HepG2 (cell line): Measurements from ENCODE around the gene BATF2. TPM values are rescaled to one million over a fixed set of nuclear protein-coding genes. Genes with fewer than 3 reads are reported as not detected.

ENCODE experiments used
- FOXA3 ChIP-seq: IDR thresholded peaks from 2 replicates; pipeline ENCODE4 v1.6.1; 2016; ENCODE audit warnings: missing genetic modification reagents, missing compliant biosample characterization
- GTF3A ChIP-seq: sonication (generic); formaldehyde crosslinking; conservative IDR thresholded peaks from 2 replicates; pipeline ENCODE4 v1.4.0; 2020; ENCODE audit warnings: mild to moderate bottlenecking, missing genetic modification reagents
- KAT7 ChIP-seq: IDR thresholded peaks from 2 replicates; pipeline ENCODE4 v1.6.1; 2018; ENCODE audit warnings: borderline replicate concordance, missing compliant biosample characterization
- KDM5A ChIP-seq: fragments of 200-600 bp; sonication (generic); IDR thresholded peaks from 2 replicates; pipeline ENCODE4 v1.7.0; 2018; ENCODE audit warnings: antibody characterized with exemption, mild to moderate bottlenecking, low read length, borderline replicate concordance
- KLF13 ChIP-seq: sonication (generic); formaldehyde crosslinking; IDR thresholded peaks from 2 replicates; pipeline ENCODE4 v1.4.0; 2020; ENCODE audit warnings: mild to moderate bottlenecking, missing genetic modification reagents
- MAF1 ChIP-seq: sonication (generic); formaldehyde crosslinking; IDR thresholded peaks from 2 replicates; pipeline ENCODE4 v1.5.0; 2020; ENCODE audit warnings: missing genetic modification reagents, borderline replicate concordance
- MBD4 ChIP-seq: IDR thresholded peaks from 2 replicates; pipeline ENCODE4 v1.6.1; 2012; ENCODE audit warnings: low read length, inconsistent platforms, borderline replicate concordance
- NRL ChIP-seq: sonication (generic); formaldehyde crosslinking; IDR thresholded peaks from 2 replicates; pipeline ENCODE4 v1.5.0; 2020; ENCODE audit warnings: missing genetic modification reagents, mild to moderate bottlenecking, moderate library complexity, borderline replicate concordance
- PCBP1 ChIP-seq: fragments of 200-400 bp; formaldehyde crosslinking; IDR thresholded peaks from 2 replicates; pipeline ENCODE4 v1.6.1; 2017; ENCODE audit warnings: mild to moderate bottlenecking, low read depth, low read length, borderline replicate concordance
- SAP130 ChIP-seq: IDR thresholded peaks from 2 replicates; pipeline ENCODE4 v1.6.1; 2016; ENCODE audit warnings: low read depth
- SIN3B ChIP-seq: fragments of 150-350 bp; IDR thresholded peaks from 2 replicates; pipeline ENCODE4 v1.6.1; 2014; ENCODE audit warnings: low read length
- ZNF547 ChIP-seq: sonication (generic); formaldehyde crosslinking; IDR thresholded peaks from 2 replicates; pipeline ENCODE4 v1.5.1; 2020; ENCODE audit warnings: mild to moderate bottlenecking, missing genetic modification reagents
- ZNF850 ChIP-seq: sonication (generic); formaldehyde crosslinking; conservative IDR thresholded peaks from 2 replicates; pipeline ENCODE4 v1.9.0; 2021; ENCODE audit warnings: mild to moderate bottlenecking, missing genetic modification reagents
- polyA plus RNA-seq, 8 experiments: library from polyadenylated mRNA; depleted of rRNA in 3 of 8; stranded (reverse) in 7 of 8; unstranded in 1 of 8; fragments of >200 nt; fragmentation: Illumina TruSeq in 4 of 8; extraction: Trizol in 4 of 8; gene quantifications; 2 replicates each; pipeline versions ENCODE4 v1.2.1 to v1.2.3, GENCODE V29; 2011 to 2016; ENCODE audit warnings: low read depth in 4 of 8, missing spikeins in 1 of 8, mixed read lengths in 1 of 8; ENCODE audit not compliant: insufficient read depth in 1 of 8
- total RNA-seq, 5 experiments: library from RNA; depleted of rRNA; stranded (reverse); fragments of >200 nt; fragmentation: Illumina TruSeq; extraction: Trizol; gene quantifications; 2 replicates each; pipeline ENCODE4 v1.2.3, GENCODE V29; 2016; ENCODE audit warnings: low read depth in 1 of 5
- TF ChIP-seq, protein P1 (sequence below): IDR thresholded peaks from 2 replicates; pipeline ENCODE4 v1.6.1; 2016; ENCODE audit warnings: missing compliant biosample characterization, missing genetic modification reagents, borderline replicate concordance
- TF ChIP-seq, protein P2 (sequence below), 2 experiments: IDR thresholded peaks; 2 replicates each; pipeline ENCODE4 v1.6.1; 2011 to 2012; ENCODE audit warnings: low read length in 2 of 2, borderline replicate concordance in 1 of 2, low read depth in 1 of 2, mild to moderate bottlenecking in 1 of 2, moderate library complexity in 1 of 2
- TF ChIP-seq, protein P3 (sequence below): sonication (generic); formaldehyde crosslinking; IDR thresholded peaks from 2 replicates; pipeline ENCODE4 v1.5.1; 2020; ENCODE audit warnings: missing genetic modification reagents, mild to moderate bottlenecking, borderline replicate concordance
- TF ChIP-seq, protein P4 (sequence below), 2 experiments: sonication (generic) in 1 of 2; formaldehyde crosslinking in 1 of 2; IDR thresholded peaks; 2 replicates each; pipeline versions ENCODE4 v1.6.1 to v1.9.0; 2014 to 2022; ENCODE audit warnings: antibody characterized with exemption in 1 of 2, borderline replicate concordance in 1 of 2, inconsistent platforms in 1 of 2, low read depth in 1 of 2, missing genetic modification reagents in 1 of 2
- TF ChIP-seq, protein P5 (sequence below): sonication (generic); formaldehyde crosslinking; IDR thresholded peaks from 2 replicates; pipeline ENCODE4 v1.4.0; 2020; ENCODE audit warnings: missing genetic modification reagents; ENCODE audit errors: not compliant biosample characterization

Gene BATF2
- total and polyA plus RNA-seq, 2 of the 13 experiments (the other 11 are each of a cell fraction or from before 2014, with no cell fraction given), result 2.8 to 3.9 TPM

DNA sequence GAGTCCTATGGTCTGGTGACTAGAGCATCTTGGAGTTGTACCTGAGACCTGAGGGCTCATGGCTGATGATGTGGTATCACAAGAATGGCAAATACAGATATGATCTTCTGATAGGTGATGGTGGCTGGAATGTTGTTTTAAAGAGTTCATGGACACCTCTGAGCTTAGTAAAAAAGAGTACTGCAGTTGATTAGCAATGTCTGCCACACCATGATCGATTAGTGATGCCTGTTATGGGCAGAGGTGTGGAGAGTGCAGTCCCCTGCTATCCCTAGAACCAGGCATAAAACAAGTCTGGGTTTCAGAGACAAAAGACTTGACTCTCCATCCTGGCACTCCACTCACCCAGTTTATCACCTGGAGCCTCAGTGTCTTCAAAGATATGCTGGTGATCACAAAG, 1.4 kb upstream of the BATF2 start (continued):
- TF ChIP-seq PCBP1, result no peak
- TF ChIP-seq GTF3A, result no peak
- no peak for TF ChIP-seq MAF1 (CRISPR knock-in tag)
- no peak for TF ChIP-seq KAT7
- TF ChIP-seq, protein P1, sequence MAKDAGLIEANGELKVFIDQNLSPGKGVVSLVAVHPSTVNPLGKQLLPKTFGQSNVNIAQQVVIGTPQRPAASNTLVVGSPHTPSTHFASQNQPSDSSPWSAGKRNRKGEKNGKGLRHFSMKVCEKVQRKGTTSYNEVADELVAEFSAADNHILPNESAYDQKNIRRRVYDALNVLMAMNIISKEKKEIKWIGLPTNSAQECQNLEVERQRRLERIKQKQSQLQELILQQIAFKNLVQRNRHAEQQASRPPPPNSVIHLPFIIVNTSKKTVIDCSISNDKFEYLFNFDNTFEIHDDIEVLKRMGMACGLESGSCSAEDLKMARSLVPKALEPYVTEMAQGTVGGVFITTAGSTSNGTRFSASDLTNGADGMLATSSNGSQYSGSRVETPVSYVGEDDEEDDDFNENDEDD, result no peak
- 0 out of 2 replicates have a peak, but pooled peaks have one; percentile 13 for TF ChIP-seq FOXA3 (CRISPR knock-in tag)
- TF ChIP-seq KDM5A, result peak; percentile 30; the same call in 1 of the 2 replicates
- TF ChIP-seq, protein P2, sequence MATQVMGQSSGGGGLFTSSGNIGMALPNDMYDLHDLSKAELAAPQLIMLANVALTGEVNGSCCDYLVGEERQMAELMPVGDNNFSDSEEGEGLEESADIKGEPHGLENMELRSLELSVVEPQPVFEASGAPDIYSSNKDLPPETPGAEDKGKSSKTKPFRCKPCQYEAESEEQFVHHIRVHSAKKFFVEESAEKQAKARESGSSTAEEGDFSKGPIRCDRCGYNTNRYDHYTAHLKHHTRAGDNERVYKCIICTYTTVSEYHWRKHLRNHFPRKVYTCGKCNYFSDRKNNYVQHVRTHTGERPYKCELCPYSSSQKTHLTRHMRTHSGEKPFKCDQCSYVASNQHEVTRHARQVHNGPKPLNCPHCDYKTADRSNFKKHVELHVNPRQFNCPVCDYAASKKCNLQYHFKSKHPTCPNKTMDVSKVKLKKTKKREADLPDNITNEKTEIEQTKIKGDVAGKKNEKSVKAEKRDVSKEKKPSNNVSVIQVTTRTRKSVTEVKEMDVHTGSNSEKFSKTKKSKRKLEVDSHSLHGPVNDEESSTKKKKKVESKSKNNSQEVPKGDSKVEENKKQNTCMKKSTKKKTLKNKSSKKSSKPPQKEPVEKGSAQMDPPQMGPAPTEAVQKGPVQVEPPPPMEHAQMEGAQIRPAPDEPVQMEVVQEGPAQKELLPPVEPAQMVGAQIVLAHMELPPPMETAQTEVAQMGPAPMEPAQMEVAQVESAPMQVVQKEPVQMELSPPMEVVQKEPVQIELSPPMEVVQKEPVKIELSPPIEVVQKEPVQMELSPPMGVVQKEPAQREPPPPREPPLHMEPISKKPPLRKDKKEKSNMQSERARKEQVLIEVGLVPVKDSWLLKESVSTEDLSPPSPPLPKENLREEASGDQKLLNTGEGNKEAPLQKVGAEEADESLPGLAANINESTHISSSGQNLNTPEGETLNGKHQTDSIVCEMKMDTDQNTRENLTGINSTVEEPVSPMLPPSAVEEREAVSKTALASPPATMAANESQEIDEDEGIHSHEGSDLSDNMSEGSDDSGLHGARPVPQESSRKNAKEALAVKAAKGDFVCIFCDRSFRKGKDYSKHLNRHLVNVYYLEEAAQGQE (IDR thresholded peaks at IDR 0.05; ENCODE audit: borderline replicate concordance in 1 of 2, low read depth in 1 of 2, low read length in 2 of 2), result no peak
- TF ChIP-seq SAP130 (CRISPR knock-in tag), result peak; percentile 79
- TF ChIP-seq, protein P3, sequence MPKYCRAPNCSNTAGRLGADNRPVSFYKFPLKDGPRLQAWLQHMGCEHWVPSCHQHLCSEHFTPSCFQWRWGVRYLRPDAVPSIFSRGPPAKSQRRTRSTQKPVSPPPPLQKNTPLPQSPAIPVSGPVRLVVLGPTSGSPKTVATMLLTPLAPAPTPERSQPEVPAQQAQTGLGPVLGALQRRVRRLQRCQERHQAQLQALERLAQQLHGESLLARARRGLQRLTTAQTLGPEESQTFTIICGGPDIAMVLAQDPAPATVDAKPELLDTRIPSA, result no peak
- TF ChIP-seq SIN3B, result no peak
- no peak for TF ChIP-seq MBD4
- TF ChIP-seq ZNF850 (CRISPR knock-in tag), result no peak
- TF ChIP-seq, protein P4, sequence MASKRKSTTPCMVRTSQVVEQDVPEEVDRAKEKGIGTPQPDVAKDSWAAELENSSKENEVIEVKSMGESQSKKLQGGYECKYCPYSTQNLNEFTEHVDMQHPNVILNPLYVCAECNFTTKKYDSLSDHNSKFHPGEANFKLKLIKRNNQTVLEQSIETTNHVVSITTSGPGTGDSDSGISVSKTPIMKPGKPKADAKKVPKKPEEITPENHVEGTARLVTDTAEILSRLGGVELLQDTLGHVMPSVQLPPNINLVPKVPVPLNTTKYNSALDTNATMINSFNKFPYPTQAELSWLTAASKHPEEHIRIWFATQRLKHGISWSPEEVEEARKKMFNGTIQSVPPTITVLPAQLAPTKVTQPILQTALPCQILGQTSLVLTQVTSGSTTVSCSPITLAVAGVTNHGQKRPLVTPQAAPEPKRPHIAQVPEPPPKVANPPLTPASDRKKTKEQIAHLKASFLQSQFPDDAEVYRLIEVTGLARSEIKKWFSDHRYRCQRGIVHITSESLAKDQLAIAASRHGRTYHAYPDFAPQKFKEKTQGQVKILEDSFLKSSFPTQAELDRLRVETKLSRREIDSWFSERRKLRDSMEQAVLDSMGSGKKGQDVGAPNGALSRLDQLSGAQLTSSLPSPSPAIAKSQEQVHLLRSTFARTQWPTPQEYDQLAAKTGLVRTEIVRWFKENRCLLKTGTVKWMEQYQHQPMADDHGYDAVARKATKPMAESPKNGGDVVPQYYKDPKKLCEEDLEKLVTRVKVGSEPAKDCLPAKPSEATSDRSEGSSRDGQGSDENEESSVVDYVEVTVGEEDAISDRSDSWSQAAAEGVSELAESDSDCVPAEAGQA (IDR thresholded peaks at IDR 0.05; ENCODE audit: low read depth), result no peak
- TF ChIP-seq, protein P4 (CRISPR knock-in tag; IDR thresholded peaks at IDR 0.05; ENCODE audit: borderline replicate concordance), result no peak
- TF ChIP-seq NRL (CRISPR knock-in tag), result no peak
- TF ChIP-seq, protein P5, sequence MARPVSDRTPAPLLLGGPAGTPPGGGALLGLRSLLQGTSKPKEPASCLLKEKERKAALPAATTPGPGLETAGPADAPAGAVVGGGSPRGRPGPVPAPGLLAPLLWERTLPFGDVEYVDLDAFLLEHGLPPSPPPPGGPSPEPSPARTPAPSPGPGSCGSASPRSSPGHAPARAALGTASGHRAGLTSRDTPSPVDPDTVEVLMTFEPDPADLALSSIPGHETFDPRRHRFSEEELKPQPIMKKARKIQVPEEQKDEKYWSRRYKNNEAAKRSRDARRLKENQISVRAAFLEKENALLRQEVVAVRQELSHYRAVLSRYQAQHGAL (CRISPR knock-in tag), result no peak
- TF ChIP-seq KLF13 (CRISPR knock-in tag), result no peak
- TF ChIP-seq ZNF547, result no peak
